K562 (cell line): ENCODE data around the gene GRIA4. TPM values are rescaled to one million over a fixed set of nuclear protein-coding genes. Genes with fewer than 3 reads are reported as not detected.

Source experiments
- ATAC-seq: fragments of 200-7000 bp; cut with Tn5 transposase; 3 replicates; pipeline ENCODE4 v1.9.1; 2020; ENCODE audit warnings: moderate library complexity
- BruUV-seq: library from RNA; stranded (reverse); fragments of 400-500 nt; replicated peaks from 2 replicates; lab custom pipeline; 2021; lab: Mats Ljungman, UMichigan
- CTCF ChIA-PET: fragments of 300-600 bp; formaldehyde crosslinking; extraction: SDS; loops from one replicate; lab custom pipeline; 2021; ENCODE audit warnings: low intra/inter-chr PET ratio; lab: Yijun Ruan, JAX
- POLR2A ChIA-PET: fragments of 300-600, 350-650 bp; sonication (Branson Sonifier 250); formaldehyde crosslinking; extraction: SDS; loops from one replicate; lab custom pipeline; 2021; ENCODE audit warnings: antibody characterized with exemption, inconsistent platforms; lab: Yijun Ruan, JAX
- DNase-seq, 4 experiments: peaks; one replicate each; pipeline versions ENCODE4 v3.0.0 to v3.0.0-alpha.2; 2011 to 2018; ENCODE audit warnings: low spot score in 3 of 4, mixed read lengths in 3 of 4; ENCODE audit errors: extremely low read depth in 1 of 4
- FAIRE-seq: peaks from 2 replicates; lab custom pipeline; 2011; peaks lifted over from hg19 to GRCh38; lab: Jason Lieb, UNC
- H2AFZ ChIP-seq: 2 replicates; pipeline ENCODE4 v1.6.0; 2011; ENCODE audit warnings: low read depth, low read length, control low read depth, inconsistent platforms
- H3K27ac ChIP-seq: fragments of 200-600 bp; 3 replicates; pipeline ENCODE4 v1.8.0; 2011; ENCODE audit warnings: low read depth, mild to moderate bottlenecking, control low read depth, inconsistent platforms, low read length, moderate library complexity, mixed read lengths; ENCODE audit errors: extremely low read depth
- H3K27me3 ChIP-seq, 2 experiments: fragments of 300-600 bp in 1 of 2; 2 replicates in 1 of 2; 3 replicates in 1 of 2; pipeline versions ENCODE4 v1.6.0 to v1.8.0; 2011; ENCODE audit warnings: inconsistent platforms in 2 of 2, low read length in 2 of 2, mild to moderate bottlenecking in 1 of 2, mixed read lengths in 1 of 2, moderate library complexity in 1 of 2; ENCODE audit not compliant: control insufficient read depth in 2 of 2, insufficient read depth in 2 of 2
- H3K36me3 ChIP-seq: fragments of 300-600 bp; 3 replicates; pipeline ENCODE4 v1.8.0; 2011; ENCODE audit warnings: mild to moderate bottlenecking, low read length, inconsistent platforms; ENCODE audit not compliant: control insufficient read depth, insufficient read depth
- H3K4me1 ChIP-seq, 2 experiments: fragments of 200-600 bp in 1 of 2; replicated peaks in 1 of 2; 2 replicates in 1 of 2; 3 replicates in 1 of 2; pipeline versions ENCODE4 v1.5.1 to v1.8.0; 2011; ENCODE audit warnings: inconsistent platforms in 2 of 2, low read length in 2 of 2, mild to moderate bottlenecking in 1 of 2, mixed read lengths in 1 of 2, moderate library complexity in 1 of 2; ENCODE audit not compliant: control insufficient read depth in 2 of 2, insufficient read depth in 2 of 2
- H3K4me2 ChIP-seq: 2 replicates; pipeline ENCODE4 v1.6.1; 2011; ENCODE audit warnings: low read length, control low read depth, inconsistent platforms, mixed read lengths; ENCODE audit not compliant: insufficient read depth
- H3K4me3 ChIP-seq: fragments of 200-600 bp; sonication (generic), shearing (Covaris generic); 2 replicates; pipeline ENCODE4 v1.5.1; 2016; ENCODE audit warnings: control low read depth, inconsistent platforms
- H3K79me2 ChIP-seq: fragments of 200-600 bp; 3 replicates; pipeline ENCODE4 v1.8.0; 2011; ENCODE audit warnings: low read length, inconsistent platforms; ENCODE audit not compliant: control insufficient read depth, insufficient read depth
- H3K9ac ChIP-seq, 2 experiments: 2 replicates each; pipeline versions ENCODE4 v1.6.0 to v1.6.1; 2011; ENCODE audit warnings: low read depth in 2 of 2, low read length in 2 of 2, control low read depth in 1 of 2, inconsistent platforms in 1 of 2, mild to moderate bottlenecking in 1 of 2, mixed read lengths in 1 of 2; ENCODE audit not compliant: insufficient read depth in 1 of 2
- H3K9me1 ChIP-seq: one replicate; pipeline ENCODE4 v1.6.0; 2011; ENCODE audit warnings: inconsistent platforms, mild to moderate bottlenecking, low read length, moderate library complexity; ENCODE audit not compliant: control insufficient read depth, insufficient read depth
- H3K9me3 ChIP-seq: replicated peaks from 2 replicates; pipeline ENCODE4 v1.5.1; 2011; ENCODE audit warnings: low read depth, low read length, inconsistent platforms; ENCODE audit not compliant: control insufficient read depth, insufficient read depth
- H4K20me1 ChIP-seq: replicated peaks from 2 replicates; pipeline ENCODE4 v1.6.1; 2011; ENCODE audit warnings: low read length, inconsistent platforms, mixed read lengths; ENCODE audit not compliant: control insufficient read depth, insufficient read depth
- DMBX1 ChIP-seq: fragments of 250-450 bp; sonication (Bioruptor Pico); IDR thresholded peaks from 2 replicates; pipeline ENCODE4 v1.8.0; 2022; ENCODE audit warnings: inconsistent platforms, mild to moderate bottlenecking, moderate library complexity, borderline replicate concordance
- NEUROD1 ChIP-seq: fragments of 150-350 bp; IDR thresholded peaks from 2 replicates; pipeline ENCODE4 v1.6.1; 2014; ENCODE audit warnings: borderline replicate concordance, low read length, low read depth; ENCODE audit not compliant: partially characterized antibody
- WHSC1 ChIP-seq: IDR thresholded peaks from one replicate; pipeline ENCODE4 v1.6.1; 2012; ENCODE audit warnings: low read length, control low read depth, inconsistent platforms
- WGBS: fragments of 100-300 bp; shearing (Covaris generic); methylation state at CpG from one replicate; pipeline ENCODE4 v1.1.6; 2016; ENCODE audit warnings: low coverage, mixed read lengths; ENCODE audit not compliant: insufficient coverage; ENCODE audit errors: missing lambda C conversion rate; 5-methylcytosine and 5-hydroxymethylcytosine counted together
- in situ Hi-C: fragments of 300-500 bp; cut with MboI; formaldehyde crosslinking; loops from 4 replicates; pipeline ENCODE4 v1.15.0; 2018; ENCODE audit warnings: inconsistent platforms, mixed read lengths
- intact Hi-C: fragments of 100-400 bp; cut with micrococcal nuclease; formaldehyde crosslinking; loops from 2 replicates; pipeline ENCODE4 v1.14.2; 2022
- polyA plus RNA-seq, 8 experiments: library from polyadenylated mRNA; depleted of rRNA in 4 of 8; stranded (reverse) in 5 of 8; unstranded in 3 of 8; fragments of >200 nt; fragmentation: Nextera tagmentation in 2 of 8; fragmentation: Illumina TruSeq in 1 of 8; extraction: Ambion mirVana in 2 of 8; extraction: Trizol in 1 of 8; gene quantifications; 2 replicates each; pipeline versions ENCODE4 v1.2.1 to v1.2.3, GENCODE V29; 2011 to 2014; ENCODE audit warnings: inconsistent platforms in 1 of 8, missing spikeins in 1 of 8
- total RNA-seq, 7 experiments: library from RNA; depleted of rRNA in 6 of 7; stranded (reverse); fragments of >200 nt in 6 of 7; fragmentation: Illumina TruSeq in 2 of 7; extraction: Trizol in 2 of 7; gene quantifications; 2 replicates each; pipeline versions ENCODE4 v1.2.1 to v1.2.3, GENCODE V29; 2011 to 2021; ENCODE audit warnings: low replicate concordance in 1 of 7
- TF ChIP-seq, protein P1 (sequence below): fragments of 250-450 bp; sonication (Bioruptor Pico); IDR thresholded peaks from 2 replicates; pipeline ENCODE4 v1.5.0; 2021

GRIA4 gene
- total and polyA plus RNA-seq, 9 of the 15 experiments (the other 6 are each of a cell fraction or from before 2014, with no cell fraction given) = not detected

DNA sequence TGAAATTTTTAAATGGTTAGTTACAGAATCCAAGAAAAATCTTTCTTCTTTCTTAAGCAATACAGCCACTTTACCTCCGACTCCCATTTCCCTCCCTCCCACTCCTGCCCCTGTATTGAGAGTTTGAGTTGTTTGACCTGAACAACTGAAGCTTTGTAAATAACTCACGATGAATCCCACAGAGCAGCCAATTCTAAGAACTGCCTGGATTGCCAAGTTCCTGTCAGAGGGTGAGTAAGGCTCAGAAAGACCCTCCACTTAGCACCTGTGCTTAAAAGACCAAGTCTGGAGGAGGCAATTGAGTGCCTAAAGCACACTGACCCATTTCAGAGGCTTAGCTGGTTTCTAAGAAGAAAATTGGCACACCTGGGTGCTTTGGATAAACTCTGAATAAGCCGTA, 253.7 kb downstream of the GRIA4 start (continued):
- TF ChIP-seq DMBX1 (CRISPR knock-in tag) (no peak), WHSC1 (no peak)
- TF ChIP-seq, protein P1, sequence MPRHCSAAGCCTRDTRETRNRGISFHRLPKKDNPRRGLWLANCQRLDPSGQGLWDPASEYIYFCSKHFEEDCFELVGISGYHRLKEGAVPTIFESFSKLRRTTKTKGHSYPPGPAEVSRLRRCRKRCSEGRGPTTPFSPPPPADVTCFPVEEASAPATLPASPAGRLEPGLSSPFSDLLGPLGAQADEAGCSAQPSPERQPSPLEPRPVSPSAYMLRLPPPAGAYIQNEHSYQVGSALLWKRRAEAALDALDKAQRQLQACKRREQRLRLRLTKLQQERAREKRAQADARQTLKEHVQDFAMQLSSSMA (CRISPR knock-in tag) = no peak

GRCh38 chr11:105867742-105868141, 257.9 kb downstream of the GRIA4 start:
- CTCF ChIA-PET = no interaction called here

More at GRCh38 chr11:105867742-105868141, 257.9 kb downstream of the GRIA4 start:
- Histone ChIP-seq H3K36me3 (no peaks in the 10 kb centered on the region), H3K4me1 (no peaks in the 10 kb centered on the region), H3K27ac (no peak overlapping the region), H3K4me3 (no peak overlapping the region), H3K9me1 (no peaks in the 10 kb centered on the region), H4K20me1 (no peaks in the 10 kb centered on the region), H3K27me3 (no peaks in the 10 kb centered on the region), H2AFZ (no peak overlapping the region), H3K9me3 (peaks cover 2% of the 10 kb centered on the region; the same call in 1 of the 2 replicates), H3K9ac (no peak overlapping the region), H3K79me2 (no peaks in the 10 kb centered on the region), H3K4me2 (no peak overlapping the region)
- WGBS = 11% methylated on average over 2 of the region's 2 CpGs
- POLR2A ChIA-PET = interaction anchor here (0.7 kb wide), 1 partner anchor 38 kb away, joined by 3 read pairs; no protein-coding TSS in a partner anchor
- no TSS peak for BruUV-seq
- in situ Hi-C loops (no loop called here), intact Hi-C loops (no loop called here)
- FAIRE-seq = no peak
- ATAC-seq = no peak
- no peak for DNase-seq
- no peak for TF ChIP-seq NEUROD1
